HG03097 (cell line): ENCODE measurements around the gene CAPN8.
A peak's percentile ranks its signal among the peaks of the same experiment; 100 is the strongest.

Experiments used
- ATAC-seq: cut with Tn5 transposase; IDR thresholded peaks from one replicate; pipeline ENCODE4 v1.9.1; 2021; ENCODE audit not compliant: unreplicated experiment, low FRiP score

CAPN8 gene

DNA sequence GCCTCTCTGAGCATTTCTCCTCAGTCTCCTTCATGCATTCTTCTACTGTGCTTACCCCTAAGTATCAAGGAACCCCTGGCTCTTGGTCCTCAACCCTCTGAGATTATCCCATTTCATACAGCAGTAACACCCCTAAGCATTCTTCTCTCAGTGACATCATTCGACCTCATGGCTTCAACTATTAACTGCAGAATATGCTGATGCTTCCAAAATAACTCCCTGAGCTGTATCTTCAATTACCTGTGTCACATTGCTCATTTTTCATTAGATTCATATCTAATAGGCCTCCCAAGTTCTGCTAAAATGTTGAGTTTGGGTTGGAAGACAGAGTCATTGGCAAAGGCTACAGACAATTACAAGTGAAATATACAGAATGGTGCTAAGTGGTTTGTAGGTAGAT is 7.5 kb downstream of the CAPN8 start:
- ATAC-seq = no peak

DNA sequence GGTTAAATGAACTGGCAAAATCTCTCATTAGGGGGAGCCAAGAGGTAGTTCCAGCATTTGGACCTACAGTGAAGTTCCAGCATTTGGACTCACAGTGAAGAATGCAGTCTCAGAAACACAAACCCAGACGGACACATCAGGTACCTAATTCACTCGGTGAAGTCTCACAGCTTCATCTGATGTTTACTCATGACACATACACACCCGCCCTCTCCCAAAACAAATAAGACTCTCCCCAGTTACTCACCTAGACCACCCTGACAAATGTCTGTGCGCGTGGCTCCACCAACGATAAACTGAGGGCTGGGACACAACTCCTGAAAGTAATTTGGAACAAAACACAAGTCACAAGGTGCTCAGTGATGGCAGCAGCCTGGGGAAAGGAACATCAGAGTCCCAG is 11.4 kb downstream of the CAPN8 start:
- ATAC-seq = no peak

DNA sequence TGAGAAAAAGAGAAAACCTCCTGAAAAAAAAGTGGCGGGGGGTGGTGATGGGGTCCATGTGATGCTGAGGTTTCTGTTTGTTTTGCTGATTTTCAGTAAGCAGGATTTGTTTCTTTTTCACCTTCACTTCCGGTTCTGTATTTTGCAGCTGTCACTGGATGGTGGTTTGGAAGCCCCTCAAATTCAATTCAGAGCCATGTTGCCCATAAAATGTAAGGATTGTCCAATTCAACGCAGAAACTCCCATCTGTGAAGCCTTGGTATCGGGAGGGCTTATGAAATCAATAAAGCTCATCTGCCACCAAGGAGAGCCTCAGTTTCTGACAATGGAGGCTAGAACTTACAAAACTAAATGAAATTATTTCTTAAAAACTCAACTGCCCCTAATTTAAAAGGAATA is 12.1 kb downstream of the CAPN8 start:
- no peak for ATAC-seq

DNA sequence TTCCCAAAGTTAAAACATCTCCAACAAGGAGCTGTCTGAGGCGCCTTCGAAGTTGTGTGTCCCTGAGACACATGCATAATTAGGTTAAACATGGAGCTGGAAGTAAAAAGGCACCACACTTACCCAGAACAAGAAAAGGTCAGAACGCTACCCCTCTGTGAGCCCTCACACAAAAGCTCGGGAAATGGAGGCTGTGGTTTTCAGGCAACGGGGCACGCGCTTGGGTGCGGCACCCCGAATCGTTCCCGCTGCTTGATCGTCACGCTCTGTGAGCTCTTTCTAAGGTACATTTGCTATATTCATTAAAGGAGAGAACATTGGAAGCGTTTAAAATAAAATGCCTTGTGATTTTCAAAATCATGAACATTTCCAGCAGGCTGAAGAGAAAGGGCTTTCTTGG is 12.5 kb downstream of the CAPN8 start:
- ATAC-seq = no peak

DNA sequence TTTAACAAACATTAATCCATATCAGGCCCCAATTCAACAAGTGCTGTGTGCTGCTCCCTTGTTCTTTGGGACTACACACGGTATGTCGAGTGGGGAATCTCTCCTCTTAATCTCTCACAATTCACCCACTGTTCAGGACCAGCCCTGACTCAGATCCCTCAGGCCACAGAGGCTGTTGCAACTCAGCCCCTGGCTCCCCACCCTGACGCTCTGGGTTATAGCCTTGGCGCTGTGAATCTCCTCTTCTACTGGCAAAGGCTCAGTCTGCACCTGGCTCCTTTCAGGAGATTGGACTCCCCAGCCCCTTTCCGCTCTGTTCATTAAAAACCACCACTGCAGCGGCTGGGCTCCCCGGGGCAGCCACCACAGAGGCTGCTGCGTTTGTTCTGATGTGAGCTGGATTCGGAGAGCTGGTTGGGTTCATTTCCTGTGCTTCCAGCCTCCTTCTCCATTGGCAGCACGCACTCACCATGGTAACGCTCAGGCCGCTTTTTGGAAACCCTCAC is 13.0 kb downstream of the CAPN8 start:
- no peak for ATAC-seq

DNA sequence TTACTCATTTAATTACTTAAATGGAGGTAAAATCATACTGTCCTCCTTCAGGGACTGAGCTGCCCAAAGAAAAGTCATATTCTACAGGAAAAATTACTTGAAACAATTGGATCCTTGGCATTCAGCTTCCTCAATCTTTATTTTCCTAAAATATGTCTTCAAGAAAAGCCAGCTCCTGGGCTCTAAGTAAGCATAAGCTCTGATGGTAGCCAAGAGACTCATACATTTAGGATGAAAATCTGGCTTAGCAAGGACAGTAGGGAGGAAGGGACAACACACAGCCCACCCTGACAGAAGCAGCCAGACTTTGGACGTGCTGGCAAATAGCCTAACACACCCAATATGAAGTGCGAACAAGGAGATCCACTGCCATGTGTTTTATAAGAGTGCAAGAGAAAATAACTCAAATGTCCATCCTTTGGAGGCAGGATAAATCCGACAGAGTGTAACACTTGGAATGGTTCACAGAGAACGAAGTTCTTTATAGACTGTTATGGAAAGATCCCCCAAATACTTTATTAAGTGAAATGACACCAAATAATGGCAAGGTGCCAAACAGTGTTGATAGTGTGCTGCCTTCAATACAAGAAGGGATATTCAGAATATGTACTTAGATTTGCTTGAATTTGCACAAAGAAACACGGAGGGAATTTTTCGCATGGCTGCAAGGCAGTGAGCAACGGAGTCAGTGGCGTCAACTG is 14.1 kb downstream of the CAPN8 start:
- no peak for ATAC-seq

DNA sequence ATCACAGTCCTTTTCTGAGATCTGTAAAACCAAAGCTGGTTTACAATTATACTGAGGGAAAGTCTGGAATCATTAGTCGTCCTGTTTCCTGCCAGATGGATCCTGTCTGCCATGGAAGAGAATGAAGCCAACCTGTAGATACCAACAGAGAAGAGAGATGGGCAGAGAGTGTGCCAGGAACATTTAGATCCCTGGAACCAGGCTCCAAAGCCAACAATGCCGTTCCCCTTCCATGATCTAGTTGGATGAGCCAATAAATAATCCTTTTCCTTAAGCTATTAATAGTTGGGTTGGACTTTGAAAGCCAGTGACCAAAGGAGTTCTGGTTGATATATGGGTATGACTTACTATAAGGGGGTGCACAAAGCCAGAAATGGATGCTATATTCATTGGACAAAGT is 15.0 kb downstream of the CAPN8 start:
- no peak for ATAC-seq

DNA sequence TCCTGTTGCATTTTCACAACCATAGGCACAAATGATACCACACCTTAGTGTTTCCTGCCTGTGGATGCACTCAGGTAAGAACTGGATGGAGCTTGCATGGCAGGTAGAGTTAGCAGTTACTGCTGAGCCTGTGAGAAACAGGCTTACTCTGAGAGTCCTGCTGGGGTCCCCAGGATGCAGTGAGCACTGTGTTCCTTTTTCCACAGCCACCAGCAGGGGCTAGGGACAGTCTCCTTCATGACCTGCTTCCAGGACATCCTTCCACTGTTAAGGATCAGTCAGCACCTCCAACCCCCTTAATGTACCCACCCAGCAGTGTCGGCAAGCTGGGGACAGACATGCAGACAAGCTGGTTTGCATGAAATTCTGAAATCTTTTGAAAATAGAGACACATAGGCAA is 16.3 kb downstream of the CAPN8 start:
- no peak for ATAC-seq

DNA sequence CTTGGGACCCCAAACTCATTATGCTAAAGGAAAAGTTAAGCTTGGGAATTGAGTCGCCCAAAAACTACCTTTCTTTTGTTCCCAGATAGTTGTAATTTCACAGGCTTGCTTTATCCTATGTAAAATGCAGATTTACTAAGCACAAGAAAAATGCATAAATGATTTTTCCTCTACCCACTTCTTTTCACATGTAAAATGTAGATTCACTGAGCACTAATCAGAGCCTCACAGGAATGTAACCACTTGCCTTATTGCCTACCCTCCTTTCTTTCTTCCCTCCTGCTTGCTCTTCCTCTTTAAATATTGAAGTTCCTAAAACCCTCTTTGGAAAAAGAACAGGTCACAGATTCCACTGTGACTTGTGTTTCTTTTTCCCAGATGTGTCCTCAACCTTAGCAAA is 18.3 kb downstream of the CAPN8 start:
- no peak for ATAC-seq

DNA sequence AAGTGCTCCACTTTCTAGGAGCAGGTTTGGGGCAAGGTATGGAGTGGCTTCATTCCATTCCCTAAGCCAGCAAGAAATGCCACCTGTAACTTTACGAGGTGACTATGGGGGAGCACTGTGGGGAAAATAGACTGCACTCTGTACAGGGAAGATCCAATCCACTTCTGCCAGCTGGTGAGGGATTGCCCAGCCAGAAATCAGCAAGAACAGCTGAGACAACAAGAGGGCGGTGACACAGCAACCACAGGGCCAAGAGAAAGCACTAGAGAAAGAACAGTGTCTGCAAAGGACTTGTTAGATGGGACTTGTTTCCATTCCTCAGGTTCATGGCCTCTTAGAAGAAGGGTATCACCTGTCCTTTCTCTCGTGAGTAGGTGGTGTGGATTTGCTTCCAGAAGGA is 19.6 kb downstream of the CAPN8 start:
- ATAC-seq = no peak

DNA sequence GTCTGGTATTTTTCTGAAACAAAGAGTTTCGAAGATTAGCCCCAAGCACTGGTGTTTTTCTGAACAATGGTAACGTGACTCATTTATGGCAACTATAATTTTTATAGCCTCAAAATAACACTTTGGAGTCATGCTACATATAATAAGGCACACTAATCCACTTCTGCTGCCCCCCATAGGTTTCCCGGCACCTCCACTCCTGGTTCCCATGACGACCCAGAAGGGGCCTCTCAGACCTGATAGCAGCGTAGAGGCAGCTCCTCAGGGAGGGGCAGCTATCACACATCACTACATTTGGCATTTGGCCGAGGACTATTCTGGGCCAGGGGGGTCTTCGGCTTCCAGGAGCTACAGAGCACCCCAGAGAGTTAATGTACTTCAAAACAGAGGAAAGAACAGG is 23.3 kb downstream of the CAPN8 start:
- ATAC-seq = no peak

DNA sequence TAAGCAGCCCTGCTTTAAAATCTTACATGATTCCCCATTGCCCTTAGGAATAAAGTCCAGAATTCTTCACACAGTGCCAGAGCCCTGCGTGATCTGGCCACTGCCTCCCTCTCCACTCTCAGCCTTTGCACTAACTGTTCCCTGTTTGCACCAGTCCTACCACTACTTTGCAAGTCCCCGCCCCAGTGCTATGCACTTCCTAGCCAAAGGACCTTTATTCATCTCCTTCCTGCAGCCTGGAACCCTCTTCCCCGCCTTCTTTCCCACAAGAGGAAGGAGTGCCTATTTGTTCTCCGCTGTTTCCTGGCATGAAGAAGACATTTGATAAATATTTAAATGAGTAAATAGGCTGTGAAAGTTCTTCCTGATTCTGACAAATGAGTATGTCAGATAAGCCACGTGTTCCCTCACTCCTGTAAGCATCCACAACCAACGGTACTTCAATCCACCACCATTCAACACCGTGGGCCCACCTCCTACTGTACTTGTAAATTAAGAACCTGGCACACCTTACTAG is 23.9 kb downstream of the CAPN8 start:
- no peak for ATAC-seq

DNA sequence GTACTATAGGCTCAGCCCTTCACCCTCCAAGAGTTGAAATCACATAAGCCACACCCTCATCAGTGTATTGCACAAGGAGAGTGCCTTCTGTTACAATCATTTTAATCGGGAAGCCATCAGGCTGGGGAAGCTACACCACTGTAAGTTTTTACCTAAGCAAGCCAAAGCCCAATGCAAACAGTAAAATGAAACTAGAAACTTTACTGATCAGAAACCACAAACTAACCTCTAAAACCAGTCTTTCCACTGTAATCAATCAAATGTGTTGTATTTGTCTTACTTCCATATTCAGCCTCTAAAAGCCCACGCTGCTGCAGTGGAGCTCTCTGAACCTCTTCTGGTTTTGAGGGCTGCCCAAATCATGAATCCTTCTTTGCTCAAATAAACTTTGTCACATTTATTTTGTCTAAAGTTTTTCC is 26.2 kb downstream of the CAPN8 start:
- no peak for ATAC-seq

DNA sequence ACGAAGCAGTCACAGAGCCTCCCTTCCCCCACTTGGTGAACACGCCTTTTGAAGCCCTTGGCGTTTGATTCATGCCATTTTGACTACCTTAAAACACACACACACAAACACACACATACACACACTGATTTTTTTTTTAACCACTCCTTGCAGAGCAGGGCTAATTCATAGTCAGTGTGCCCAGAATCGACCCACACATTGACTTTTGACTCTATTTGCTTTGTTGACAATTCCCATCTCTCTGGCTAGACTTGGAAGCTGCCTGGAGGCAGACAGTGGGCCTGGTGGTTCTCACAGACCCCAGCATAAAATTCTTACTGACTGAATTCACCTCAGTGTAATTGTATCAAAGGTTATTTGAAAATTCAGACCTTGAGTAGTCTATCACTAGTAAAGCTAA is 30.3 kb downstream of the CAPN8 start:
- ATAC-seq = no peak

DNA sequence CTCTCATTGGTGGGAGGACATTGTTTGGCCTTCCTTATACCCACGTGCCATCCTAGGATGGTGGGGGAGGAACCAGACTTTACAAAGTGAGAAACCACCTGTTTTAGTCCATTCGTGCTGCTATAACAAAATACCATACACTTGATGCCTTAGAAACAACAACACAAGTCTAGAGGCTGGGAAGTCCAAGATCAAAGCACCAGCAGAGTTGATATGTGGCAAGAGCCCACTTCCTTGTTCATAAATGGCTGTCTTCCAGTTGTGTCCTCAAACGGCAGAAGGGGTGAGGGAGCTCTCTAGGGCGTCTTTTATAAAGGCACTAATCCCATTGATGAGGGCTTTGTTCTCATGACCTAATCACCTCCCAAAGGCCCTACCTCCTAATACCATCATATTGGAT is 31.1 kb downstream of the CAPN8 start:
- ATAC-seq = no peak

DNA sequence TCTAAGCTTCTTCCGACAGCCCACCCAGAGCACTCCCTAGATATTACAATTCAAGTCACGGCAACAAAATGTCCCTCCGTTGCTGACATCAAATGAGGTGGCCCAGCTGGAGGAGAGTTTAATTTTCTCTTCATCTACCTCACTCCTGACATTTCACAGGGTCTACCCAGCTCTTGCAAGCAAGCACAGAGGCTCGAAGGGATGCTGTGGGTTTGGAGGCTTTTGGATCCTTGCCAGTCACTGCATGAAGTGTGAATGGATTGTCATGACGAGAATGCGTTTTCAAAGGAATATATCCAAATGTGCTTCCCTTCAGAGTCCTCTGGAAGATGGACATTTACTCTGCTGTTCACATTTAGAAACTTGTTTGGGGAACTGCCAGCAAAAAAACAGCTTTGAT is 33.5 kb downstream of the CAPN8 start:
- no peak for ATAC-seq

DNA sequence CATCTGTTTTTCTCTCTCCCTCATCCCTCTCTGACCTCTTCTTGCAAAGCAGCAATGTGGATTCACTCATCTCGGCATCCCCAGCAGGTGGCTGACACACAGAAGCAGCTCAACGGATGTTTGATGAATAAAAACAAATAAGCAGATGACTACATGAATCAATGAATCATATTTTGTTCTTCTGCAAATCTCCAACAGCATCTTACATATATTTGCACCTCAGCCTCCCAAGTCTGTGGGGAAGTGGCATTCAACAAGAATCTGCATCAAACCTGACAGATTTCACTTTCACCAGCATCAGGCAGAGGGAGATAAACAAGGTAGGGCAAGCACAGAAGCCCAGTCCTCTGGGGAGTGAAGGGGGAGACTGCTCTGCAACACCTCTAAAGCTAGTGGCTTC is 34.0 kb downstream of the CAPN8 start:
- no peak for ATAC-seq

DNA sequence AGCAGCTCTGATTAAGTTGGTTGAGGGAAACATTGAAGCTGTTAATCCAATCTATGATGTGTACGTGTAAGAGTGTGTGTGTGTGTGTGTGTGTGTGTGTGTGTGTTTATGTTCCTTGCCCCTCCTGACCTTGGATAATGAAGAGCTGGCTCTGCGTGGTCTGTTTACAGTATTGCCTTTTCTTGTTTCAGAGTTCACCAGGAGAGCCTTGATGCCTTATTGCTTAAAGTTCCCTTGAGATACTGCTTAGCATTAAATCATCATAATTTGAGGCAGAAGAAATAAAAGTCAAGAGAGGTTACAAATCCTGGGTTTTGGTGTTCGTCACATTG is 36.4 kb downstream of the CAPN8 start:
- ATAC-seq = no peak

DNA sequence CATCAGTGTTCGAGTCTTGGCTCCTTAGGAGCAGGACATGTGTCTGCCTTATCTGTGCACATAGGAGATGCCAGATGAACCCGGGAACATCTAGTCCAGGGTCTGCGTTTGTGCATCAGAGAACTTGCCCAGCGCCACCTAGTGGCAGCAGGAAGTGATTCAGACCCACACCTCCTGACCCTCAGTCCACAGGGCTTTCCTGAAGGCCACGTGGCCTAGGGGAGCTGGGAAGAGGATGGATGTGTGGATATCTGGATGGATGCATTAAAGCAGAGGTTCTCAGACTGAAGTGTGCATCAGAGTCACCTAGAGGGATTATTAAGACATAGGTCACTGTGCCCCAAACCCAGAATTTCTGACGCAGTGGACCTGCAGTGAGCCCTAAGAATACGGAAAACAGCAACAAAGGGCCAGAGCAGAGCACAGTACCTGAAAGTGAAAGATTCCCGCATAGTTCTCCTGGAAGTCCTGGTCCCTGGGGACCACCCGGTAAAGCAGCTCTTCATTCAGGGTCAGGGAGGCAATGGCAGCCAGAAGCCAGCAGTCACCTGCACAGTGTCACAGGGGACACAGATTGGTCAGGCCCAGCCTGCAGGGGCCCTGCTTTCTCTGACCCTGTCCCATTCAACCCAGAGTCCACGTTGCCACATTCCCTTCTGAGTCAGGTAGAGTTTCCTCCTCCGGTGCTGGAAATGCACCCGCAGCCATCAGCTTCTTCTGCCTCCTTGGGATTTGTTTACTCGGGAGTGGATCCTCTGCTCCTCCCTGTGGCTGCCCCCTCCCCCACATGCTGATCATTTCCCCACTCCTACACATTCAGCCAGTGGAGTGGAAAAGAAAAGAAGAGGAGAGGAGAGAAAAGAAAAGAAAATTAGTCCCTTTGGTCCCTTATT is 37.0 kb downstream of the CAPN8 start:
- no peak for ATAC-seq

DNA sequence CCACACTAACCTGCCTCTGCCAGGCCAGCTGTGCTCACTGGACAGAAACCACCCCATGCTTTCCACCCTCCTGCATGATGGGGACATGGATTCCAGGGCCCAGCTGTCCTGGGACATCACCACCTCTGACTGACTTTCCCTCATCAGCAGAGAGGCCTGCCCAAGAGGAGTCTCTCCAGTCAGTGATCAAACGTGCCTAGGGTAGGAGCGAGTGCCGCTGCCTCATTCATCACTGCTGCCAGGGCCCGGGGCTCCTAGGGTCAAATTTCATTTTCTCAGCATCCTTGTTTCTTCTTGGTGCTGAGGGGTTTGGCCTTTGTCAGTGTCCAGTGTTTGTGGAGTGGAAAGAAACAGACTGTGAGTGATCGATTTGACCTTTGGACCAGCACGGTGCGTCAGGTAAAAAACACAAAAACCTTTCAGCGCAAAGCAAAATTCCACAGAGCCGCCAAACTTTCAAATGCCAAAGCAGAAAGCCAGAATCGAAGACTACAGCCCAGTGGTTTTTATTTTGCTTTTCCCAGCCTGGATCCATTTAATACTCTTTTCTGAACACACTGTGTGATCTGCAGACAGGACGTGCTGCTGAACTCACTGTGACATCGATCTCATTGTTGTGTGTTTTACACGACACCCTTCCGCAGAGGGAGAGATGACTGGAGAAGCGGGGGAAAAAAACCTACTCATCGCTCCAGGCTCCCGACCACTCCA is 43.2 kb downstream of the CAPN8 start:
- no peak for ATAC-seq

DNA sequence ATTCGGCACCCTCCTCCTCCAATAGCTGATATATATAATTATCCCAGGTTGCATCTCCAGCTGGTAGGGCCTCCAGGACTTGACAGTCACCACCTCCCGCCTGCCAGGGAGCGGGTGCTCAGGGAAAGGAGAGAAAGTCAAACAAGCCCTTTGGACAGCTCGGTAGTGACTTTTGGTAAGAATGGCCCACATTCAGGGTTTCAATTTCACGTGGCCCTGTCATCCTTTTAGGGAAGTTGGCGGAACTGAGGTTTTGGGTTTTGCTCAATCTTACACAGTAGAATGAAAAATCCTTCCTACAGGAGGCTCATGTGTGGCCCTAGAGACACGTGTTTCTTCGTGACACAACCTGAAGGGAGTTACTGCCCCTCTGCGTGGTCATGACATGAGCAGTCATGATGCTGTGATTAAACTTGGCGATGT is 44.2 kb downstream of the CAPN8 start:
- ATAC-seq = peak; percentile 54
